ENCODE results near the gene TYW1. TPM values are rescaled to one million over a fixed set of nuclear protein-coding genes. Genes with fewer than 3 reads are reported as not detected.
"Not testable (repeated sequence)": the region's sequence is repeated elsewhere in the genome, so short reads cannot be mapped to it uniquely, and the experiment has no call there.

The TYW1 gene
- total RNA-seq, 1 donor = 17.4 TPM

DNA sequence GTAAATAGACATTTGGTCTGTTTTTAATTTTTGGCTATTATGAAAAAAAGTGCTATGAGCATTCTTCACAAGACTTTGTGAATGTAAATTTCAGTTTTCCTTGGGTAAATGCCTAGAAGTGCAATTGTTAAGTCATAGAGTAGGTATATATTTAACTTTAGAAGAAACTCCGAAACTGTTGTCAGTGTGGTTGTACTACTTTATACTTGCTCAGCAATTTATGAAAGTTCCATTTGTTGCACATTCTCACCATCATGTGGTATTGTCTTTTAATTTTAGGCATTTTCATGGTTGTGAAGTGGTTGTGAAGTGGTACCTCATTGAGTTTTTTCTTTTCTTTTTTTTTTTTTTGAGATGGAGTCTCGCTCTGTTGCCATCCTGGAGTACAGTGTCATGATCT, 60.0 kb downstream of the TYW1 start:
- Histone ChIP-seq H3K4me3 (ENCODE audit: low read length) (no peak overlapping the region), H3K4me1 (ENCODE audit: insufficient read depth, low read length) (no peaks in the 10 kb centered on the region), H3K27me3 (ENCODE audit: insufficient read depth, low read length) (no peaks in the 10 kb centered on the region)

DNA sequence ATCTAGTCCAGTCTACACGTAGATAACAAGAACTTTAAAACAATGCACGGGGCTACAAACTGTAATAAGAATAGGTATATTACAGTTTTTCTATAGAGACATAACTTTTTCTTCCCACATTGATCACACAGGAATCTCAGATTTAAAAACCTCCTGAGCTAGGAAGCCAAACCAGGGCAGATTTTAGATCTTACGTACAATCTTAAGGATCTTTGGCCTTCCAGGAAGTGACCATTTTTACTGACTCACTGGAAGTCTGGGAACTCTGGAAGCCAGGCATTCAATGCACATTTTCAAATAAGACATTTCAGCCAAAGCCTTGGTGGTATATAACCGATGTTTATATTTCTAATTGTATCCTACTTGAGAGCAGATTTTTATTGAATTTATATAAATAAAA, 64.7 kb downstream of the TYW1 start:
- not testable (repeated sequence) for H3K27me3 ChIP-seq (ENCODE audit: insufficient read depth, low read length); H3K4me1 ChIP-seq (ENCODE audit: insufficient read depth, low read length); H3K9me3 ChIP-seq (ENCODE audit: low read depth, low read length); H3K4me3 ChIP-seq (ENCODE audit: low read length)

More for the DNA sequence above, 60.0 kb downstream of the TYW1 start:
- H3K9me3 ChIP-seq (ENCODE audit: low read depth, low read length) = no peaks in the 10 kb centered on the region

DNA sequence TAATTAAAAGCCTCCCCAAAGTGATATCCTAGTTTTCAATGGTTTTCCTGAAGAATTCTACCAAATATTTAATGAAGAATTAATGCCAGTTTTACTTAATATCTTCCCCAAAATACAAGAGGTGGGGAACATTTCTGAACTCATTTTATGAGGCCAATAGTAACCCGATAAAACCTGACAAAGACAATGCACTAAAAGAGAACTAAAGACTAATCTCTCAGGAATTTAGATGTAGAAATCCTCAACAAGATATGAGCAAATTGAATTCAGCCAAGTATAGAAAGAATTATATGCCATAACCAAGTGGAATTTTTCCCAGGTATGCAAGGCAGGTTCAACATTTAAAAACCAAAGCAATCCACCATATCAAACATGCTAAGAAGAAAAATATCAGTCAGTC, 66.2 kb downstream of the TYW1 start:
- not testable (repeated sequence) for H3K4me1 ChIP-seq (ENCODE audit: insufficient read depth, low read length); H3K9me3 ChIP-seq (ENCODE audit: low read depth, low read length)

DNA sequence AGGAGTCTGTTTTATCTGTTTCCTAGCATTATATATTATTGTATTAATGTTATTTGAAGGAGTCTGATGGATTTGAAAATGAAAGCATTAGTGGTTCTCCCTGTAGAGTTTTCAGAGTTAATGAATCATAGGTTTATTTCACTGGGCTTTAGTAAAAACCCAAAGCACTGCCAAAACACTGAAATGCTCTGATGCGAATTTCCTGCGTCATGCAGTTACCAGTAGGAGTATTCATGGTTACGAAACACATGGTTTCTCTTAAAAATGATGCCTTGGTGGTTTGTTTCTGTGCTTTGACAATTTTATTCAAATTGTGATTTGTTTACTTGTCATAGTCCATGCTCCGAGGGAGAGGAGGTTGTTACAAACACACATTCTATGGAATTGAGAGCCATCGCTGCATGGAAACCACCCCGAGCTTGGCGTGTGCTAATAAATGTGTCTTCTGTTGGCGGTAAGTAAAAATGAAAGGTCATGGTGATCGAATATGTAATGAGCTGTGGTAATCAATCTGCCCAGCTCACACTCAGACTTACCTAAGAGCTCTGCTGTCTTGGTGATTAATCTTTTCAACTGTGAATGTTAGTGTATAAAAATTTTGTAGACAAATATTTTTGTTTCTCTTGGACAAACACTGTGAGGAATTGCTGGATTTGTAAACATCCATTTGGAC, 70.5 kb downstream of the TYW1 start:
- not testable (repeated sequence) for H3K4me1 ChIP-seq (ENCODE audit: insufficient read depth, low read length)

More for the DNA sequence above, 66.2 kb downstream of the TYW1 start:
- H3K4me3 ChIP-seq (ENCODE audit: low read length); H3K27me3 ChIP-seq (ENCODE audit: insufficient read depth, low read length): not testable (repeated sequence)

DNA sequence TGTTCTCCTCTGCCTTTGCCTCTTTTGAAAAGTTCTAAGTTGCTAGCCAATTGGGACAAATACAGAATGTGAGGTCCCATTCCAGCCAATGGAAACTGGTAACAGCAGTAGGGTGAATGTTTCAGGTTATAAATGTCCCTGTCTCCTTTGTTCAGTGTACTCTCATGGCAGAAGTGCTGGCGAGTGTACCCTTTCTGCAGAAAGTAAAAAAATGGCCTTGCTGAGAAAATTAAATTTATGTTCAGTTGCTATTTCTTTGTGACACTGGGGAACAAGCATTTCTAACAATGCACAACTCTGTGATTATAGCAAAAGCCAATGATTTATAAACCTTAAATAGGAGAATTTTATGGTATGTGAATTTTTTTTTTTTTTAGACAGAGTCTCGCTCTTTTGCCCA, 79.5 kb downstream of the TYW1 start:
- H3K27me3 ChIP-seq (ENCODE audit: insufficient read depth, low read length); H3K4me3 ChIP-seq (ENCODE audit: low read length); H3K4me1 ChIP-seq (ENCODE audit: insufficient read depth, low read length): not testable (repeated sequence)
- H3K9me3 ChIP-seq (ENCODE audit: low read depth, low read length) = peaks cover 25% of the 10 kb centered on the region

More for the DNA sequence above, 70.5 kb downstream of the TYW1 start:
- not testable (repeated sequence) for H3K9me3 ChIP-seq (ENCODE audit: low read depth, low read length); H3K4me3 ChIP-seq (ENCODE audit: low read length); H3K27me3 ChIP-seq (ENCODE audit: insufficient read depth, low read length)

DNA sequence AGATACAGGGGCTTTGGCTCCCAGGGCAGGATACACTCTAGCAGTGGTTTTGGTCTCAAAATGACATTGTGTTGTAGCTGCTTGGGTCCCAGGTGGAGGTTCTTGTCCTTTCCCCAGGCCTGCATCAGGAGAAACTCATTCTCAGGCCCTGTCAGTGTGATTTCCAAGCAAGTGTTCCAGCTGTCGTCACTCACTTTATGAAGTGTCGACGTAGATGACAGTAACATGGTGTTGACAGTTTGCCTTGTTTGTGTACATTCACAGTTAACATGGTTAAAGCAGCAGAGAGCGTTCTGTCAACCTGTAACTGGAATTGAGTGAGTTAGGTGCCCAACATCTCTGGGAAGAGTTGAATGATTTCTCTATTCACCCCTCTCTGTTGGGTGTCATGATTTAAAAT, 86.2 kb downstream of the TYW1 start:
- H3K27me3 ChIP-seq (ENCODE audit: insufficient read depth, low read length); H3K4me3 ChIP-seq (ENCODE audit: low read length); H3K9me3 ChIP-seq (ENCODE audit: low read depth, low read length); H3K4me1 ChIP-seq (ENCODE audit: insufficient read depth, low read length): not testable (repeated sequence)

DNA sequence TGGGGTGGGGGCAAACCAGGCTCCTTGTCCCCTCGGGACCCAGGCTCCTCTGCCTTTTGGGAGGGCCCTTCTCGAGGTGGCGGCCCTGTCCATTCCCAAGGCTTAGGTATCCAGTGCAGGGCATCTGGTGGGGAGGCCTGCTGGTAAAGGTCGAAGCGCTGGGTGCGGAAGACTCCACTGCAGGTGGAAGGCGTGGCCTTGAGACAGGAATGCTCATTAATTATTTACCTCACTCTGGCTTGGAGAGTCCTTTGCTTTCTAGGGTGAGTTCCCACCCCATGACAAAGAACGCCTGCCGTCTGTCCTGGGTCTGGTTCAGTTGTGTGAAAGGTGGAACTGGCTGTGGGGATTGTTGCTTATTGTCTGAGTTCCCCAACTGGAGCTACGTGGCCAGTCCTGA, 92.6 kb downstream of the TYW1 start:
- H3K4me1 ChIP-seq (ENCODE audit: insufficient read depth, low read length); H3K27me3 ChIP-seq (ENCODE audit: insufficient read depth, low read length); H3K4me3 ChIP-seq (ENCODE audit: low read length); H3K9me3 ChIP-seq (ENCODE audit: low read depth, low read length): not testable (repeated sequence)

DNA sequence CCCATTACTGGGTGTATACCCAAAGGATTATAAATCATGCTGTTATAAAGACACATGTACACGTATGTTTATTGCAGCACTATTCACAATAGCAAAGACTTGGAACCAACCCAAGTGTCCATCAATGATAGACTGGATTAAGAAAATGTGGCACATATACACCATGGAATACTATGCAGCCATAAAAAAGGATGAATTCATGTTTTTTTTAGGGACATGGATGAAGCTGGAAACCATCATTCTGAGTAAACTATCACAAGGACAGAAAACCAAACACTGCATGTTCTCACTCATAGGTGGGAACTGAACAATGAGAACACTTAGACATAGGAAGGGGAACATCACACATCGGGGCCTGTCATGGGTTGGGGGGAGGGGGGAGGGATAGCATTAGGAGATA, 94.4 kb downstream of the TYW1 start:
- H3K27me3 ChIP-seq (ENCODE audit: insufficient read depth, low read length); H3K9me3 ChIP-seq (ENCODE audit: low read depth, low read length); H3K4me3 ChIP-seq (ENCODE audit: low read length); H3K4me1 ChIP-seq (ENCODE audit: insufficient read depth, low read length): not testable (repeated sequence)

DNA sequence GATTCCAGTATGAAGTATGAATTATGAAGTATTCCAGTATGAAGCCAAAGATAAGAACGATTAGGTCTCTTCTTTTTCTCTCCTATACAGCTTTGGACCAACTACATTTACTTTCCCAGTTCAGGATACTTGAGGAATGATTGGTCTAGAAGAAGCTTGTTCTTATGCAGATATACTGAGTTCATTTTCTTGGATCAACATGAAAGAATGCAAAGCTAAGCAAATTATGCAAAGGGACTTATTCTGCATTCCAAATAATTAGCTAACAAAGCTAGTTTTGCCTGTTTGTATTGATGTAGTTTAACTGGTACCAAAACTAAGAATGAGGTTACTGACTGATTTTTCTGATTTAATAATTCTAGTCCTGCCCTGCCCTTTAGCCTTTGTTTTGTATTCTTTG, 101.4 kb downstream of the TYW1 start:
- H3K4me1 ChIP-seq (ENCODE audit: insufficient read depth, low read length); H3K4me3 ChIP-seq (ENCODE audit: low read length); H3K9me3 ChIP-seq (ENCODE audit: low read depth, low read length); H3K27me3 ChIP-seq (ENCODE audit: insufficient read depth, low read length): not testable (repeated sequence)

DNA sequence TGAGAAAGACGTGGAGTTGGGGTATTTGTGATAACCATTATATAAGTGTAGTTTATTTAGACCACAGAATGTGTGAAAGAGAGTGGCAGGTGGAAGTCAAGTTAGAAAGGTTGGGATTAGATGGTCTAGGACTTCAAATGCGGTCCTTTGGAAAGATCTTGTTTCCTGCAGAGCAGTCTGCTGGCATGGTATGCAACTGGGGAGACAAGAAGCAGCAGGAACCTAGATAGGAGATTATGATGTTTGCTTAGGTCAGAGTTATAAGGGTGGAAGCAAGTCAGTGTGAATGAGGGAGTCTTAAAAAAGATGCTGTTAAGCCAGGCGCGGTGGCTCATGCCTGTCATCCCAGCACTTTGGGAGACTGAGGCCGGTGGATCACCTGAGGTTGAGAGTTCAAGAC, 102.8 kb downstream of the TYW1 start:
- not testable (repeated sequence) for H3K4me3 ChIP-seq (ENCODE audit: low read length); H3K4me1 ChIP-seq (ENCODE audit: insufficient read depth, low read length); H3K27me3 ChIP-seq (ENCODE audit: insufficient read depth, low read length); H3K9me3 ChIP-seq (ENCODE audit: low read depth, low read length)

DNA sequence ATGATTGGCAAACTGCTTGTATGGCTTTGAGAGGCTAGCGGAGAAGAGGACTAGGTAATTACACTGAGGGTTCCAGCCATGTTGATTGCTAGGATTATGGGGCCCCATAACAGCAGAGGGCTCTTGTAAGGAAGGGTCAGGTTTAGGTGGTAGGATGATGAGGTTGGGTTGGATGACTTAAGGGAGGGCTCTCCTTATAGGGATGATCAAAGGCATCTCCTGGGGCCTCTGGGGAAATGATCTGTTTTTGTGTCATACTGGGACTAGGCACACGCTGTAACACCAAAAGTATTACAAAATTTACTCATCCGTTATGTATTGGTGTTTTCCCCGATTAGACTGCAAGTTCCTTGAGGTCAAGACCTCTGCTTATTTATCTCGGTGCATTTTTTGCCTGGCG, 103.4 kb downstream of the TYW1 start:
- not testable (repeated sequence) for H3K27me3 ChIP-seq (ENCODE audit: insufficient read depth, low read length); H3K4me3 ChIP-seq (ENCODE audit: low read length); H3K9me3 ChIP-seq (ENCODE audit: low read depth, low read length); H3K4me1 ChIP-seq (ENCODE audit: insufficient read depth, low read length)

DNA sequence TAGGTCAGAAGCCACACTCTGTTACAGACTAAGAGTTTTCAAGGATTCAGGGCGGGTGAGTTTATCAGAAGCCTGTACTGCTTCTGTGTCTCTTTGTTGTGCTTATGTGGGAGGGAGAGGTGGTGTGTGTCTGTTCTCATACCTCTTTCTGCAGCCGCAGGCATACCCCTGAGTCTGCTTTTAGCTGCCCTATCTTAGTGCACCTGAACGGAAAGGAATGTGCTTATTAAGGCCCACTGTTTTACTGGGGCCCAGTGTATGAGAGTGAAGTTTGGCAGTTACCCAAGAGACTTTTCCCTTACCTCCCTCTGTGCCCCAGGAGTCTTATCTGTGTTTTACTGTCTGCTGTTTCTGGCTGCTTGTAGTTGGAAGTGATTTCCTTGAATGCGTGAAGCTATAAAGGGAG, 104.3 kb downstream of the TYW1 start:
- H3K9me3 ChIP-seq (ENCODE audit: low read depth, low read length) = no peaks in the 10 kb centered on the region

DNA sequence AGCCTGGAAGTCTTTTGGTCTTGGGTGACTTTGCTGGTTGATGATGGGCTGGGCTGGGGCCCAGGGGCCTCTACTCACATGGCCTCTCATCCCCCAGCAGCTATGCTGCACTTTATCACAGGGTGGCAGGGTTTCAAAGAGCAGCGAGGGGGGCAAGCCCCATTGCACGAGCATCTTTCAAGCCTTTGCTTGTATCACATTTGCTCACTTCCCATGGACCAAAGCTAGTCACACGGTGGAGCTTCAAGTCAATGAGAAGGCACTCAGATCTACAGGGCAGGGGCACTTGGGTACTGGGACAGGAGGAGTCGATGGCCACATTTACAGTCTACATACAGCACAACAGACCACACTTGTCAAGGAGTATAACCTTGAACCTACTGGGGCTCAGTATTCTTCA, 108.3 kb downstream of the TYW1 start:
- not testable (repeated sequence) for H3K27me3 ChIP-seq (ENCODE audit: insufficient read depth, low read length); H3K9me3 ChIP-seq (ENCODE audit: low read depth, low read length); H3K4me3 ChIP-seq (ENCODE audit: low read length)
- peaks cover 10% of the 10 kb centered on the region for H3K4me1 ChIP-seq (ENCODE audit: insufficient read depth, low read length)

More for the DNA sequence above, 104.3 kb downstream of the TYW1 start:
- Histone ChIP-seq H3K4me3 (ENCODE audit: low read length) (no peak overlapping the region), H3K4me1 (ENCODE audit: insufficient read depth, low read length) (peaks cover 9% of the 10 kb centered on the region), H3K27me3 (ENCODE audit: insufficient read depth, low read length) (no peaks in the 10 kb centered on the region)

DNA sequence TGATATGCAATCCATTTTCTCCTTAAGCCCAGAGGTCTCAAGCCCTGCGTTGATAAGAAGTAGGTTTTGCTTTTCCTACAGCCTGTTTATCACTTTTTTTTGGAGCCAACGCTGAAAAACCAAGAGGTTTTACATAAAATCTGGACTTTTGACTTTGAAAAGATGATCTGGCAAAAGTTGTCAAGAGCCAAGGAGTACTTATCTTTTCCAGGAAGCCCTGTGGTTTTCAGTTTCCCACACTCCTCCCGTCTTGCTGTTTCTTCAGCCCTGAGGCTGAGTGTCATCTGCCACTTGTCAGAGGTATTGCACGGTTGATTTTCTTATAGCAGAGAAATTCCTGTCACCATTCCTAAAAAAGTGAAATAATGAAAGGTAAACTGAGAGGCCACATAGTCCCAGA, 108.7 kb downstream of the TYW1 start:
- Histone ChIP-seq H3K4me1 (ENCODE audit: insufficient read depth, low read length) (peaks cover 10% of the 10 kb centered on the region), H3K4me3 (ENCODE audit: low read length) (no peak overlapping the region), H3K9me3 (ENCODE audit: low read depth, low read length) (no peaks in the 10 kb centered on the region)

DNA sequence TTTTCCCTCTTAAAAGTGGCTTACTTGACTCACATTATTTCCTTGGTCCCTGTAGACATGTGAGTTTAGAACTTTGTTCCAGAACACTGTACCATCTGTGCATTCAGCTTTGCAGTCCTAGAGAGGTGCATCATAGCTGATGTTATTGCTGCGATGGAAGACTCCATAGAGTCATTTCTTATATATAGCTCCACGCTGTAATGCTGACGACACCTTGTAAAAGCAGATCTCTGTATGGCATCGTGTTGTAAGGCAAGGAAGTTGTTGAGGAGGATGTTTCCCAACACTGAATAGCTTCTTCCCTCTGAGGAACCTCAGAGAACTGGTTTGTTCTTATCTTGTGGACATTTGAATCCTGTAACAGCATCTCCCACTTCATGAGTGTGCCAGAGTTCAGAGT, 109.6 kb downstream of the TYW1 start:
- not testable (repeated sequence) for H3K9me3 ChIP-seq (ENCODE audit: low read depth, low read length); H3K4me3 ChIP-seq (ENCODE audit: low read length)

More for the DNA sequence above, 108.7 kb downstream of the TYW1 start:
- H3K27me3 ChIP-seq (ENCODE audit: insufficient read depth, low read length) = no peaks in the 10 kb centered on the region

DNA sequence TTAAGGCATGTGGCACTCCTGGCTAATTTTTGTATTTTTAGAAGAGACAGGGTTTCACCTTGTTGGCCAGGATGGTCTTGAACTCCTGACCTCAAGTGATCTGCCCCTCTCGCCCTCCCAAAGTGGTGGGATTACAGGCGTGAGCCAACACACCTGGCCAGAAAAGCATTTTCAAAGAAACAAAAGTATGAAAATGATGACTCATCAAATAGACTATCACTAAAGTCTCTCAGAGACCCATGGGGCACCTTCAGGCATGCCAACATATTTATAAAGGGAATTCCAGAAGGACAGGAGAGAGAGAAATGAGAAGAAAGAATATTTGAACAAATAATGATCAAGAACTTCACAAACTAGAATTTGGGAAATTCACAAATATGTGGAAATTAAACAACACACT, 114.7 kb downstream of the TYW1 start:
- not testable (repeated sequence) for H3K4me1 ChIP-seq (ENCODE audit: insufficient read depth, low read length); H3K4me3 ChIP-seq (ENCODE audit: low read length); H3K9me3 ChIP-seq (ENCODE audit: low read depth, low read length); H3K27me3 ChIP-seq (ENCODE audit: insufficient read depth, low read length)

More for the DNA sequence above, 109.6 kb downstream of the TYW1 start:
- peaks cover 10% of the 10 kb centered on the region for H3K4me1 ChIP-seq (ENCODE audit: insufficient read depth, low read length)
- not testable (repeated sequence) for H3K27me3 ChIP-seq (ENCODE audit: insufficient read depth, low read length)
